CD4-positive, alpha-beta T cell treated with Interleukin-4 for 1 hour (primary cell): Measurements from ENCODE around the gene SLC25A23.

Experiments
- DNase-seq, 2 donors: peaks; one replicate each; pipeline ENCODE4 v3.0.0-alpha.2; 2020 to 2022

SLC25A23 gene

DNA sequence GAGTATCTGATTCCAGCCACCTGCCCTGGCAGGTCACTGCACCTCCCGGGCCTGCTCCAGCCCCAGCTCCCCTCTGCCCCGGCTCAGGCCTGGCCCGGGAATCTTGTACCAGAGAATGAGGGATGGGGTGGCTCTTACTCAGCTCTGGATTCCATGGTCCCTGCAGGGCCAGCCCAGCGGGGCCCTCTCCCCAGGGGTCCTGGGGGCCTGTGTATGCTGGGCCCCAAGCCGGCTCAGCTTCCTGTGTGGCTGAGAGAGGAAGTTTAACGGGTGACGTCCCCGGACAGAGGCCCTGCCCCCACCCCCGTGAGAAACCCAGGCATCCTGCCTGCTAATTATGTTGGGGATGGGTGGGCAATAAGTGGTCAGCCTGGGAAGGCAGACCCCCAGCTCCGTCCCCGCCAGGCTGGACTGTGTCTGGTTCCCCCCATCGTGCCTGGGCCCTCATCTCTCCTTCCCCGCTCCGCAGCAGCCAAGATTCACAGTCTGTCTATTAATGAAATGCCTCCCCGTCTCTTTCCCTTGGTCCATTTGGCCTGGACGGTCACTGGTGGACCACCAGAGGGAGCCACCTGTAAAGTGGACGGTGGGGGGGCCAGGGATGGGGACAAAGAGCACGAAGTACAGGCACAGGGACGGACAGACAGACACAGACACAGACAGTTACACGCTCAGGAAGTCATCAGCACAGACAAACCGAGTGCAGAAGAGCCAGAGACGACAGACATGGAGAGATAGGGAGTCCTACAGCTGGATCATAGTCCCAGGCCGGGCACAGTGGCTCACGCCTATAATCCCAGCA, 22.1 kb upstream of the SLC25A23 start, which contains the start of gene DENND1C:
Gene DENND1C, minus strand, starts transcription at position 247 of the 802 bp plus-strand sequence. Its CDS starts 92 bp downstream, at position 155.
- DNase-seq, result peak; percentile 79 to 81

DNA sequence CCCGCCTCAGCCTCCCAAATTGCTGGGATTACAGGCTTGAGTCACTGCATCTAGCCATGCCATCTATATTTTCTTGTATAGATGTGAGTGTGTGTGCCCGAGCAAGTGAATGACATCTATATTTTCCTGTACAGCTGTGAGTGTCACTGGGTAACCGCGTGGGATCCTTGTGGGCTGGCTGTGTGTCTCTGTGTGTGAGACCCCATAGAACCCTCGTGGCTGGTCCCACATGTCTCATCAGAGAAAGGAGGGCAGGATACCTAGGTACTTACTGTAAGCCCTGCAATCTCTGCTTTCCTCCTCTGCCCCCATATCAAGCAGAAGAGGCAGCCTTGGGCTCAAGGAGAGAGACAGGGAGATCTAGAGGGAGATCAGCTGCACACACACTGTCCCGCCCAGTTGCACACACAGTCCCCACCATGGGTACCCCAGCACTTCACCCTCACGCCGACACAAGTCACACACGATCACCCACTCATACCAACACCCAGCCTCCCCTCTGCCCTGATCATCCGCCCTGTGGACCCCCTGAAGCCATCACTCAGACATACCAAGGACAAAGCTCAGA, 21.3 kb upstream of the SLC25A23 start:
- peak in 1 of 2 donors; percentile 27 for DNase-seq

DNA sequence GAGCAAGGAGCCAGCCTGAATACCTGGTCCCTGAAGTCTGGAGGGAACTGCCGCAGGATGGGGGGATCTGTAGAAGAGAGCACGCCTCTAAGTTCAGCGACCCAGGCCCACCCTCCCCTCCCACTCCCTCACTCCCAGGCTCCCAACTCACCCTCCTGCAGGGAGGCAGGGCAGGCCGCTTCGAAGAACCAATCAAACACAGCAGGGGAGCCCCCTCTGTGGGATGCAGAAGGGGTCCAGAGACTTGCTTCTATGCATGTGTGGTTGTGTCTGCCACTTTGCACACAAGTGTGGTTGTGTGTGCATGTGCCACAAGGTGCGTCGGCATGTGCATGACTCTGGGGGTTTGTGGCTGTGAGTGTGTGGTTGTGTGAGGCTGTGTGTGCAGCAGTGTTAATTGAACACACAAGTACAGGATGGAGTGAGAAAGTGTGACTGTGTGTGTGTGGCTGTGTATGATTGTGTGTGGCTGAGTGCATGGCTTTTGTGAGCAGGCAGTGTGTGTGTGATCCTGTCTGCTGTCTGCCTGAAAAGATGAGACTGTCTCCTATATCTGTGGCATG, 20.3 kb upstream of the SLC25A23 start:
- no peak for DNase-seq

GRCh38 chr19:6478815-6479214, 19.2 kb upstream of the SLC25A23 start:
- DNase-seq, result no peak

- no peak for DNase-seq
These were observed 17.4 kb upstream of the SLC25A23 start for GRCh38 chr19:6476896-6477431.

DNA sequence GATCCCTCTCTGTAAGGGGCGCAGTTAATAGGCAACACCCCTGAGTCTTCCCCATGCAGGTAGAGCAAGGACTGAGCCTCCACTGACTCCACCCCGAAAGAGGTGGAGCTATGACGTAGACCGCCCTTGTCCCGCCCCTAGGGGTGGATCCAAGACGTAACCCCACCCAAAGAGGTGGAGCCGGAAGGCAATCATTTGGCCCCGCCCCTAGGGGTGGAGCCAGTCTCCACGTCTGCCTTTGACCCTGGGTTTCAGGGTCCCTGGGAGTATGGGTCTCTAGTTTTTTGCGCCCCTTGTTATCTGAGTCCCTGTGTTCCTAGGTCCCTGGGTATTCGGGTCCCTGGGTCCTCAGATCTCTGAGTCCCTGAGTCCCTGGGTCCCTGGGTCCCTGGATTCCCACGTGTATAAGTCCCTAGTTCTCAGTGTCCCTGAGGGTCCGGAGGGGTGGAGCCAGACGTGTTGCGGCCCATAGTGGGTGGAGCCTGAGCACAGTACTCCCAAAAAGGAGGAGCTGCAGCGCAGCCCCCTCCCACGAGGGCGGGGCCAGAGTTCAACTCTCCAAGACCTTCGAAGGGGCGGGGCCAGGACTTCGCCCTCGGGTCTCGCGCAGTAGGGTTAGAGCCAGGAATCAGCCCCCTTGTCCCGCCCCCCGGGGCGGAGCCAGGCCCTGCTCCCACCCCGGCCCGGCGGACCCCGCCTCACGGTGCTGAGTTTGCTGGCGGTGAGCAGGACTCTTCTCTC, 16.7 kb upstream of the SLC25A23 start:
- peak; percentile 58 to 72 for DNase-seq

- no peak for DNase-seq
These were observed 15.9 kb upstream of the SLC25A23 start for GRCh38 chr19:6475321-6476108.

DNA sequence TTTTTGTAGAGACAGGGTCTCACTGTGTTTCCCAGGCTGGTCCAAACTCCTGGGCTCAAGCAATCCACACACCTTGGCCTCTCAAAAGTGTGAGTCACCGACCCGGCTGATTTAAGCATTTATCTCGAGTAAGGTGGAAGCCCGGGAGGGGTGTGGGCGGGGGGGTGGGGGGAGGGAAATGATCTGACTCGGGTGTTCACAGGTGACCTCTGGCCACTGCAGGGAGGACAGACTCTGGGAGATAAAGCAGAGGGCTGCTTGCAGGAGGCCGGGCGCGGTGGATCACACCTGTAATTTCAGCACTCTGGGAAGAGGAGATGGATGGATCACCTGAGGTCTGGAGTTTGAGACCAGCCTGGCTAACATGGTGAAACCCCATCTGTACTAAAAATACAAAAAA, 14.1 kb upstream of the SLC25A23 start:
- no peak for DNase-seq

GRCh38 chr19:6472713-6473112, 13.1 kb upstream of the SLC25A23 start:
- DNase-seq, result no peak

GRCh38 chr19:6471076-6471475, 11.5 kb upstream of the SLC25A23 start:
- DNase-seq, result no peak

- DNase-seq, result no peak
These were observed 10.6 kb upstream of the SLC25A23 start for GRCh38 chr19:6470173-6470572.

- no peak for DNase-seq
These were observed 7.8 kb upstream of the SLC25A23 start for GRCh38 chr19:6467384-6467783.

DNA sequence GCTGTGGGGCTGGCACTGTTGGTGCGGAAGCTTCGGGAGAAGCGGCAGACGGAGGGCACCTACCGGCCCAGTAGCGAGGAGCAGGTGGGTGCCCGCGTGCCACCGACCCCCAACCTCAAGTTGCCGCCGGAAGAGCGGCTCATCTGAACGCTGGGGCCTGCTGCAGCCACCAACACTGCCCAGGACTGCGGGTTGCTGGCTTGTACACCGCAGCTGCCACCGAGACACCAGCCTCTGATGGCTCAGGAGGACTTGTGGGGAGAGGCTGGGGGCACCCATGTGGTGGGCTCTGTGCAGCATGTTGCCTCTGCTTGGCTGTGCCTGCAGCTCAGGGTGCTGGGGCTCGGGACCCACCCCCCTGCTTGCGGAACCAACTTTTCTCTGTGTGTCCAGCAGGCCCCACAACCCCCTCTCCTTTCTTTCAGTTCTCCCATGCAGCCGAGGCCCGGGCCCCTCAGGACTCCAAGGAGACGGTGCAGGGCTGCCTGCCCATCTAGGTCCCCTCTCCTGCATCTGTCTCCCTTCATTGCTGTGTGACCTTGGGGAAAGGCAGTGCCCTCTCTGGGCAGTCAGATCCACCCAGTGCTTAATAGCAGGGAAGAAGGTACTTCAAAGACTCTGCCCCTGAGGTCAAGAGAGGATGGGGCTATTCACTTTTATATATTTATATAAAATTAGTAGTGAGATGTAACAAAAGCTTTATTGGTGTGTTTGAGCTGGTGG, 7.1 kb upstream of the SLC25A23 start:
- DNase-seq, result no peak

- DNase-seq, result no peak
These were observed 6.1 kb upstream of the SLC25A23 start for GRCh38 chr19:6465663-6466062.

DNA sequence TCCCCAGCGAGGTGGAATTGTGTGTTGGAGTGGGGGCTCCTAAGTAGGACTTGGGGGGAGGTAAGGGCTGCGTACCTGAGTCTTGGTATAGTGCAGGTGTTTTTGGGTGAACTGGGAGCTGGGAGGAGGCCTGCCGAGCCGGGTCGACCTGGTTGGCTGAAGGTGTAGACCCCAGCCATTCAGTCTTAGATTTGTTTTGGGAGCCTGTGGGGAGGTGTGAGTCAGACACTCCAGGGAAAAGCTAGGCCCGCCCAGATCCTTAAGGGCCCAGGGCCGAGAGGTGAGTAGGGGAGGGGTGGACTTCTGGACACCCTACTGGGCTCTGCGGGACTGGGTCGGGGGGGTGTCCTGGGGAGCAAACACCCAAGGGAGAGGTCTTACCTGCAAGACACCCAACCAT, 5.4 kb upstream of the SLC25A23 start:
- no peak for DNase-seq

GRCh38 chr19:6464070-6464873, 4.7 kb upstream of the SLC25A23 start, which contains the start of gene CRB3:
CRB3 (plus strand) TSS chr19:6464271; CDS start chr19:6464702, 431 bp downstream.
- DNase-seq, result peak; percentile 61 to 66

GRCh38 chr19:6460099-6460884, 700 bp upstream of the SLC25A23 start:
- DNase-seq, result peak; percentile 95 to 97

DNA sequence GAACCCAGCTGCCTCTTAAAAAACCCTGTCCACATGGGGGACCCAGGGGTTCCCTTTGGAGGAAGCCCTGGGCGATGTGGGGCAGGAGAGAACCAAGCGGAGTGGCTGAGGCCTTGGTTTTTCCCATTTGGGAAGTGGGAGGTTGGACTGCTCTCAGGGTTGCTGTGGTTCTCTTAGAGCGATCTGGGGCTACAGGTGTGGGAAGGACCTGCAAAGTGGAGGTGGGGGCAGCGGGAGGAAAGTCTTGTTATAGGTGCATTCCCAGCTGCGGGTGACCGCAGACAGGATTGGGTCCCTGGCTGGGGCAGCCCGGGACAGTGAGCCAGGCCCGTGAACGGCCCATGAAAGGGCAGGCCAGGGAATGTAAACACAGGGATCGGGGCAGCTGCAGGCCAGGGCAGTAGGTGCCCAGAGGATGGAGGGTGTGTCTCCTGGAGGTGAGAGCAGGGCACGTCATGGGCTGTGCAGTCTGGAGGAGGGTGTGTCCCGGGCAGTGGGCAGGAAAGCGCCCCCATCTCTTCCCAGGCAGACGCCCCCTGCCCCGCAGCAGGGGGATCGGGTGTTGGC, 814 bp downstream of the SLC25A23 start:
- no peak for DNase-seq

- DNase-seq, result no peak
These were observed 1.5 kb downstream of the SLC25A23 start for GRCh38 chr19:6457958-6458694.
